ENCODE measurements around the gene BABAM2.

DNA sequence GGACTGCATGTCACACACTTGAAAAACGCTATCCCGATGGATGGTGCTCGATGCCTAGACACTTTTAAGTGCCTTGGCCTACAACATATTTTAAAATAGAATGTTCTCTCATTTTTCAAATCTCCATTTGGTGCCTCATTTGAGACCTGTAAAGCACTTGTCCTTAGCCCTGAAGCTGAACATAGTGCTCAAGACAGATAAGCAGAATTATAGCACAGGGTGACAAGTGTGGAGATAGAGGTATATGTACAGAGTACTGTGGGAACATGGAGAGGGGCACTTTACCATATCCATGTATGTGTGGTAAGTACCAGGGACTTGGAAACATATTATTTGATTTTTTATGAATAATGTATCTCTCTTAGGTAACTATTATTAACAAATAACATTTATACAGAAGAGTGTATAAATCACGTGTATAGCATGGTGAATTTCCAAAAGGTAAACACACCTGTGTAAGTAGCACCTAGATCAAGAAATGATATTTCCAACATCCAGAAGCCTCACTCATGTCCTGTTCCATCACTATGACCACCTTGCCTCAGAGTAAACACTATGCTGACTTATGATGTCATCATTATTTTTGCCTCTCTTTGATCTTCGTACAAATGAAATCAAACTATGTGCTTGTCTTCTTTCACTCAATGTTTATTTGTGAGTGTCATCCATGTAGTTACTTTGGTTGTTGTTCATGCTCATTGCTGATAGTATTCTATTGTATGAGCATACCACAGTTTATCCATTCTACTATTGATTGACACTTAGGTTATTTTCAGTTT is 103.6 kb downstream of the BABAM2 start:
- TF ChIP-seq, protein P1, sequence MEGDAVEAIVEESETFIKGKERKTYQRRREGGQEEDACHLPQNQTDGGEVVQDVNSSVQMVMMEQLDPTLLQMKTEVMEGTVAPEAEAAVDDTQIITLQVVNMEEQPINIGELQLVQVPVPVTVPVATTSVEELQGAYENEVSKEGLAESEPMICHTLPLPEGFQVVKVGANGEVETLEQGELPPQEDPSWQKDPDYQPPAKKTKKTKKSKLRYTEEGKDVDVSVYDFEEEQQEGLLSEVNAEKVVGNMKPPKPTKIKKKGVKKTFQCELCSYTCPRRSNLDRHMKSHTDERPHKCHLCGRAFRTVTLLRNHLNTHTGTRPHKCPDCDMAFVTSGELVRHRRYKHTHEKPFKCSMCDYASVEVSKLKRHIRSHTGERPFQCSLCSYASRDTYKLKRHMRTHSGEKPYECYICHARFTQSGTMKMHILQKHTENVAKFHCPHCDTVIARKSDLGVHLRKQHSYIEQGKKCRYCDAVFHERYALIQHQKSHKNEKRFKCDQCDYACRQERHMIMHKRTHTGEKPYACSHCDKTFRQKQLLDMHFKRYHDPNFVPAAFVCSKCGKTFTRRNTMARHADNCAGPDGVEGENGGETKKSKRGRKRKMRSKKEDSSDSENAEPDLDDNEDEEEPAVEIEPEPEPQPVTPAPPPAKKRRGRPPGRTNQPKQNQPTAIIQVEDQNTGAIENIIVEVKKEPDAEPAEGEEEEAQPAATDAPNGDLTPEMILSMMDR (IDR thresholded peaks at IDR 0.05) = no peak
- no peak for TF ChIP-seq POLR2AphosphoS5 (IDR thresholded peaks at IDR 0.05; ENCODE audit: insufficient read depth in 1 of 2, low read depth in 1 of 2)

Measured in vagina (tissue), 2 donors.